GM19351 (cell line): ENCODE data around the gene FEZF2.

Source experiments
- ATAC-seq: cut with Tn5 transposase; IDR thresholded peaks from one replicate; pipeline ENCODE4 v1.9.1; 2021; ENCODE audit warnings: mild to moderate bottlenecking, moderate library complexity; ENCODE audit not compliant: unreplicated experiment

The FEZF2 gene

DNA sequence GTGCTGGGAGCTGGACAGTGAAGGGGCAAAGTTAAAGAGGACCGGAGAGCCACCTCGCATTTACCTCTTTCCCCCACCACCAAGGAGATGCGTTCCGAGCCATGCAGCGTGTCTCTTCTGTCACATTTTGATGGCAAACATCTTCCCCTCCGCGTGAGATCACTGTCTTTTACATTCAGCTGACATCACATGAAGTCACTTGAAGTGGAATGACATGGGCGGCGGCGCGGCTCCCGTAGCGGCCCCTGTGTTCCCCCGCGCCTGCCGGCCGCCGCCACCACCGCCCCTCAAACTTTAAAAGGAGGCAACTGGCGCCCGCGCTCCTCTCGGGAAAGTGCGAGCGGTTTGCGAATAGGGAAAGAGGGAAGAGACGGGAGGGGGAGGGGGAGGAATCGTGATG is at the start of gene FEZF2:
TSS of gene FEZF2 (minus strand) at position 336 of the 400 bp plus-strand sequence. CDS start 682 bp downstream, outside the sequence.
- no peak for ATAC-seq

GRCh38 chr3:62421207-62421606 is 47.9 kb upstream of the FEZF2 start:
- ATAC-seq: no peak

DNA sequence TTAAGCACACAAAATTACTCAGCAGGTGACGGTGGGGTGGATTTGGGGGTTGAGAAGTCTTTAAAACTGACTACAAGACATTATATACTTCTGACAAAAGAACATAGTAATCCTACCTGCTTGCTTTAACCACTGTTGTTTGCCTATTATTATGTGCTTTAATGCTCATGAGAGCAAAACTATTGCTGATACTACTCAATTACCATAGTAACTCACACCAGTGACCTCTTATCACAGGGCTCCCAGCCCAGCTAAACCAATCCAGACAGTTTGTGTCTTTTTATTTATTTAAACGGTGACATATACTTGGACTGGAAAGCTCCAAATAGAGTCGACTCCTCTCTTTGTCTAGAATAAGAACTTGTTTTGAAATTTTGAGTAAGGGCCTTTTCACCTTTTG is 42.8 kb upstream of the FEZF2 start:
- ATAC-seq: no peak

DNA sequence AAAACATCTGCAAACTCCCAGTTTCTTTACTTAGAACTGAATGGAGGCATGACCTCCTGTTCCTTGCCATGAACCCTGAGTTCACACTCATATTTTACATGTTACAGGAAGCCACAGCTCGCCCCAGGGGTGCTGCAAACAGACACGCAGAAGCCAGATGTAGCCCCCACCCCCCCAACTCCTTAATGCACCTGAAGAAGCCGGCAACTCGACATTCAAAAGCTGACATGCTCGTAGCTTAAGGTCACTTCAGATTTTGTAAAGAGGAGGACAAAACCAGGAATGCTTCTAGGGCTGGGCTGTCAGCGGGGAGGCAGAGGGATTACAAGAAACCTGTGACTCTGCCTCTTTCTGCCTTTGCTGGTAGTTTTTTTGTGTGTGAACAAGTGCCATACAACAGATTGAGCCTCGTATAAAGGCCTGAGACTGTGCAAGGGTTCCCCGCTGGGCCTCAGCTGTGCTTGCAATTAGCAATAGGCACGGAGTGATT is 42.0 kb upstream of the FEZF2 start:
- ATAC-seq: no peak

- no peak for ATAC-seq
Observed at GRCh38 chr3:62414786-62415185, 41.4 kb upstream of the FEZF2 start.

DNA sequence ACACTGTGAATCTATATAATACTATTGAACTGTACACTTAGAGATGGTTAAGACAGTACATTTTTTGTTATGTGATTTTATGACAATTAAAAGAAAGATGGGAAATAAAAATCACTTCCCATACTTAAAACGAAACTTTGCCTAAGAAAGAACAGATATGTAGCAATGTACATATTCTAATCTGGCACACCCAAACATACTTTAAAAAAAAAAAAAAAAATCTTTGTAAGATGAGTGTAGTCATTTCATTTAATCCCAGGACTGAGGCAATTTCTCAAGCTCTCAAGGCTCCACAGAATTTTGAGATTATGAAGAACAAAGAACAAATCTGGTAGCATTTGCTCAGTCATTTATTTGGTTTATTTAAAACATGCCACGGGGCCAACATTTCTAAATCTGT is 40.3 kb upstream of the FEZF2 start:
- no peak for ATAC-seq

DNA sequence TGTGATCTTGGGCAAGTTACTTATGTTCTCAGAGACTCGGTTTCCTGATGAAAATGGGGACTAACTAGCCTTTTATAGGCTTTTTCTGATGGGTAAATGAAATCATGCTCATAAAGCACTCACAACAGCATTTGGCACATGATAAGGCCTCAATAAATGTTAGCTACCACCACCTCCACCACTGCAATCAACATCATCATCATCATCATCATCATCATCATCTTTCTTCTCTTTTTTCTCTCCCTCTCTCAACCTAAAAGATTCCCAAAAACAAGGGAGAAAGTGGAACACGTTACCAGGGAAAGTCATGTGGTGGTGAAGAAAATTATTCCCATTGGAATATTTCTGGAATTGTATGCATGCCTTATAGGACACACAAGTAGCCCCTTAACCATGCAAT is 33.6 kb upstream of the FEZF2 start:
- no peak for ATAC-seq

GRCh38 chr3:62405566-62405965 is 32.2 kb upstream of the FEZF2 start:
- ATAC-seq: no peak

DNA sequence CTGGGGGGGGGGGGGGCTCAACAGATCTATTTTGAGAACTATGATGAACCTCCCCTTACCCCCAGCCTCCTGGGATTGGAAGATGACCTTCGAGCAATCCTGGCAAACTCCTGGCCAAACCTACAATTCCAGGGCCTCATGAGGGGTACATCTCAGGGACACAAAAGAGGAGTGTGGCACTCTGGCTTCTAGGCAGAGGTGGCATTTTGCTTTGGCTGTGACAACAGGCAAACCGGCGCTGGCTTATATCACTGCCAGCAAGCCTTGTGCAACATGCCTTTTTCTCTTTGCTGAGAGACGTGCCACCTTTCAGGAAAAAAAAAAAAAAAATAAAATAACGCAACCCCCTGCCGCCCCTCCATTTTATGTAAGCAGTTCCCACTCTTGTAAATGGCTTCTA is 31.8 kb upstream of the FEZF2 start:
- ATAC-seq: no peak

DNA sequence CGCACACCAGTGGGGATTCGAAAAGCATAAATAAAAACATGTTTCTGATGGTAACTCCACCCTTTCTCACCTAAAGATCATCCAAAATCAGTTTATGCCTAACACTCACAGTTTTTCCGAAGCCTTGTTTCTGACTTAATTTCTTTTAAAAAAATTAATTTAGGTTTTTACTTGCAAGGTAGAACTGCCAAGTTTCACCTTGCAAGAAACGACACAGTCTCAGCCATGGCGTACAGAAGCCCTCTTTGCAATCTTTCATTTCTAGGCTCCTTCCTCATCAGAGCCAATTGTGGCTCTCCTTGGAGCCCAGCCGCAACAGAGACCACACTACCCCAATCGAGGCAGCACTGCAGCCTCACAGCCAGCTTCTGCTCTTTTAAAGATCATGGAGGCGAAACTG is 31.0 kb upstream of the FEZF2 start:
- ATAC-seq: no peak

DNA sequence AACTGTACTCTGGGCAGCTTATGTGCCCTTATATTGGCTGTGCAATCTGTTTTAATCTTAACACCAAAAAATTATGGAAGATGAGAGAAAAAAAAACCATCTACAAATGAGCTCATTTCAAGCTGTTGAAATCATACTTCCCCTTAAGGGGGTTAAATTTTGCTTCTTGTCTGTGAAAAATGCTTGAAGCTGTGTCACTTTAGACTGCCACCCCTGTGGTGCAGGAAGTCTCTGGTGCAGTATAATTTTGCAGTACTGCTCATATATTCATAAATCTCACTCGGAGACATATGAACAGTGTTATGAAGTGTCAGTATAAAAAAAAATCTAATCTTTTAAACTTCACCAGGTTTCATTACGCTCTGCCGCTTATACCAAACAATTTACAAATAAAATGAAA is 30.4 kb upstream of the FEZF2 start:
- ATAC-seq: no peak

GRCh38 chr3:62392626-62393292 is 19.4 kb upstream of the FEZF2 start:
- no peak for ATAC-seq

GRCh38 chr3:62387251-62387650 is 13.9 kb upstream of the FEZF2 start:
- no peak for ATAC-seq

GRCh38 chr3:62379321-62379798 is 6.0 kb upstream of the FEZF2 start:
- no peak for ATAC-seq

GRCh38 chr3:62378921-62379320 is 5.6 kb upstream of the FEZF2 start:
- no peak for ATAC-seq

GRCh38 chr3:62378311-62378789 is 5.0 kb upstream of the FEZF2 start:
- ATAC-seq: no peak

DNA sequence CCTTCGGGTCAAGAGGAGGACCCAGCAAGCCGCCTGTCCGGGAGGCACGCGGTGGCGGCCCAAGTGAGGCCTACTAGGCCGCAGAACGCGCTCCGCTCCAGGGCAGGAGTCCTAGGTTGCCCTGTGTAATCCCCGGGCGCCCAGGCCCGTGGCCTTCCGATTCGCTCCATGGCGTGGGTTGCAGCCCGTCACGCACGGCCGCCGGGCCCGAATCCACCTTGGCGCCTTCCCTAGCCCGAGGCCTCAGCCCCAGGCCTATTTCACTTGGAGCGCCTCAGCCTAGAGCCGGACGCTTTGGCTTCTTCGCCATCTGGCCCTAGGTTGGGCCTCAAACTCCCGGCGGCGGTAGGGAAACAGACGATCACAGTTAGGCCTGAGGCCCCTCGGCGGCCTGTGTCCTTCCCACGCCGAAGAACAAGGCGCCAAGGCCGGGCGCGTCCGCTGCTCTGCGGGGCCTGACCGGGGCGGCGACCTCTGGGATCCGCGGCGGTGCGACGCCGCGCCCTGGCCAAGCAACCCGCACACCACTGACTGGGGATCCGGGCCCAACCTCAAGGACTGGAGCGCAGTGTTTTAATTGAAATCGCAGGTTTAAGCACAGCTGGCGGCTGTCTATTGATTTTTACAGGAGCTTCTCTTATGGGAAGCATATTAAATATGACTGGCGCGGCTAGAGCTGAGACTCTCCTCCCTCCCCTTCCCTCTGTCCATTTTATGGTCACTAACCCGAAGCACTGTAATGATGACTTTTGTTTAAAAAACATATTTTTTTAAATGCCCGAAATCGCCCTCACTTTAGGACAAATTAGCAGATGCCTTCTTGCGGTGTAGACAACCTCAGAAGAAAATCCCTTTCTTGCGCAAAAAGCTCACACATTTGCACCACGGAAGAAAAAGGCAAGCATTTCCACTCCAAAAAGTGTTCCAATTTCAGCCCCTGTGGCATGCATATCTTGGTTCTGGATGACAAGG is 3.8 kb upstream of the FEZF2 start:
- no peak for ATAC-seq

DNA sequence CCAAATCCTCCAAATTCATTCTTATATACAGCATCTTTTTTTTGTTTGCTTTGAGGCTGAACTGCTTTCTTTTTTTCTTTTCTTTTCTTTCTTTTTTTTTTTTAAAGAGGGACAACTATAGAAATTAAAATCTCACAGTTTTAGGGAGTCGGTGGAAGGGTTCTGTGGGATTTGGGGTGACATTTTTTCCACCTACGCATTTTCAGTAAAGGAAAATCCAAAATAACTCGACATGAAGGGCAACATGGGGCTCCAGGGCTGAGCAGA is 3.0 kb upstream of the FEZF2 start:
- ATAC-seq: no peak

DNA sequence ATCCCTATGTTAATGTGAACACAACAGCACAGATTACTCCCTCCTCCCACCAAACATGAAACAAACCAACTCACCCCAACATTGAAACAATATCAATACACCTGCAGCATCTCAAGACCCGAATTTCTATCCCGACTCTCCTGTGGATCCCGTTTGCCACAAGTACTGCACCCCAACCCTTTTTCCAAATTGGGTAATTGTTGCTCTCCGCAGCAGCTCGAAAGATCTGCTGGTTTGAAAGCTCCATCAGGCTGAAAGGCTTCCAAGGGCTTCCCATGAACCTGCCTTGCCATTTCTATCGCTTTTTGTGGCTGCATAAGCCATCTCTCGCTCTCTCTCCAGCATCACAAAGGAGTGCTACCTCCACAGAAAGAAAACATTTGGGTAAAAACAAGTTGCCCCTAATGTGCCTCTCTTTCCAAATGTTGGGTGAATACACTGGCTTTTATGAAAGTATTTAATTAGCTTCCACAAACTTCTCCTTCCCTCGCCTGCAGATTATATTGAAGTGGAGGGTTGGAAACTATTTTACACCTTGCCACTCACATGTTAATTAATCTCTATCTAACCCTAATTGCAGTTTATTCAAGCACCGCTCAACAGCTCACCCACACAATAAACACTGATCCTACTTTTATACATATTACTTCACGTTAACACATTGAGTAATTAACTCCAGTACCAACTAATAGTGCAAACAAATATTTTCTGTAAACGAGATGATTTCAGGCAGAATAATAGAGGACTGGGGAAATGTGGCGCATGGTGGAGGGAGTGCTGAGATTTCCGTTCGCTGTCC is 2.5 kb upstream of the FEZF2 start:
- ATAC-seq: no peak

DNA sequence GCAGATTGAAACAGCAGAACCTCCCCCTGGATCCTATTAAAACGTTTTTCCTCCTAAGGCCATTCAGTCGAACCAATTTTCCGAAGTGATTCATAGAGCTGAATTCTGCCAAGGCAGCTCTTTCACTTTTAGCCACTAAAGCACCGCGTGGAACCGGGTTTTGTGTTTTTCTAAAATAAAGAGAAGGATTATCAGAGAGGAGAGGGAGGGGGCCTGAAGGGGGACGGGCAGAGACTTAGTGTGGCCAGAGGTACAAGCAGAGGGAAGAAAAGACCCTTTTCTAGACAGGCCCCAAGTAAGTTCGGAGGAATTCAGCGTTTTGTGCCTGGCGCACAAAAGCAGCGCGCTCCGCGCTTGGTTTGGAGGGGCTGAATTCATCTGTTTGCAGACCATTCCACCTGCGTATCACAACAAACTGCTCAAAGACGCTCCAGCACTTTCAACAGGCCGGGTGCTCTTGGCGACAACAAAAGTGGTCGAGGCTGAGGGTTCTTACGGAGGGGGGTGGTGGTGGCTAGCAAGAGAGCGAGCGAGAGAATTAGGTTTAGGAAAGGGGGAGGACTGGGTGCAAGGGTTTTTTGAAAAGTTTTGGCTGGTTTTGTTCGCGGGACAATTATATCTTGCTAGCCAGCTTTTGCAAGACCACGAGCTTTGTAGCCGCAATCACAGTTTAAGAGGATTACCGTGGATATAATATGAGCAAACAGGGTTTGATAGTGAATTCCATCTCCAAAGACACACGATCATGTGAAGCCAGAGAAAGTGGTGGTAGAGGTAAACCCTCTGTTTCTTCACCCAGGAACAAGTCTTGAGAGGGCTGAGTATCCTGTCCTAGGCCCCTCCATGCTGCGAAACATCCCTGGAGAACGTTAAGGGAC is 1.2 kb upstream of the FEZF2 start:
- no peak for ATAC-seq
